Measurements from ENCODE around the gene CASTOR2.
"Not testable (repeated sequence)": the region's sequence is repeated elsewhere in the genome, so short reads cannot be mapped to it uniquely, and the experiment has no call there.

CASTOR2 gene

GRCh38 chr7:74994869-74995543, 30.5 kb downstream of the CASTOR2 start:
- not testable (repeated sequence) for DNase-seq (ENCODE audit: low read depth)

GRCh38 chr7:74996361-74996760, 31.9 kb downstream of the CASTOR2 start:
- not testable (repeated sequence) for DNase-seq (ENCODE audit: low read depth)

GRCh38 chr7:74997811-74998210, 33.3 kb downstream of the CASTOR2 start:
- DNase-seq (ENCODE audit: low read depth) = peak; percentile 4

GRCh38 chr7:75001356-75001755, 36.9 kb downstream of the CASTOR2 start:
- not testable (repeated sequence) for DNase-seq (ENCODE audit: low read depth)

DNA sequence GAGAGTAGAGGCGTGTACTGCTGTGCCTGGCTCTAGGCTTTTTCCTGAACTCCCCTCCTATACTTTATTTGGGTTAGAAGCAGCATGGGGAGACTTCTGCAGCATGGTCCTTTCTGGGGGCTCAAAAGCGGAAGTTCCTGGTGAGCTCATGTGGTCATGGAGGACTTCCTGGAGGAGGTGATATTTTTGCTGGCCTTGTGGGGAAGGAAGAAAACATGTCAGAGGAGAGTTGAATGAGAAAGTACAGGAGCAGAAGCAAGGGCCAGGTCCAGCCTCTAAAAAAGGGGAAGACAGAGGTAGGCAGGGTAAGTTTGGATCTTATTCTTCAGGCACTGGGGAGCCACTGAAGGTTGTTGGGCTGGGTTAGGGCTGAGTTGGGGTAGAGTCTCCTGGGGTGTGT, 45.5 kb downstream of the CASTOR2 start:
- DNase-seq (ENCODE audit: low read depth) = no peak

- no peak for DNase-seq (ENCODE audit: low read depth)
These were observed 53.3 kb downstream of the CASTOR2 start for GRCh38 chr7:75017832-75018231.

DNA sequence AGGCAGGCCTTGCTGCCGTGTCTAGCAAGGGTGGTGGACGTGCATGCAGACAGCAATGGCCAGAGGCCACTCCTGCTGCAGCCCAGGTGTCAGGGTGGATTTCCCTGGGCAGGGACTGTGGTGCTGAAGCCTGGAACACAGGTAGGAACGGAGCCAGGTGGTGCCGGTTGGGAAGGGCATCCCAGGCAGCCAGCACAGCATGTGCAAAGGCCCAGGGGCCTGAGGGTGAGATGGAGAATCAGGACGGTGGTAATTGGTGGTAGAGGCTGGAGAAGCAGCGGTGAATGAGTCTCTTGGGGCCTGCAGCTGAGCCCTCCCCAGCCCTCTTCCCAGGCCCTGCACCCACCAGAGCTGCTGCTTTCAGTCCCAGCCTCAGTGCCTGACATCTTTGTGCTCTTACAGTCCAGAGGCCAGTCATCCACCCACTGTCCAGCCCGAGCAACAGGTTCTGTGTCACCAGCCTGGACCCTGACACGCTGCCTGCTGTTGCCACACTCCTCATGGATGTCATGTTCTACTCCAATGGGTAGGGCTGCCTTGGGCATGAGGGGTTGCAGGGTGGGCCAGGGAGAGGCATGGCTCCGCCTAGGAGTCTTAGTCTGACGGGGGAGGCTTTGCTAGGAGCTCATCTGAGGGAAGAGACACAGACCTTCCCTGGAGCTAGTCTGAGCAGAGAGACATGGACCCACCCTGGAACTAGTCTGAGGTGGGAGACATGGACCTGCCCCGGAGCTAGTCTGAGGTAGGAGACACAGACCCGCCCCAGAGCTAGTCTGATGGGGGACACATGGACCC, 54.3 kb downstream of the CASTOR2 start:
- DNase-seq (ENCODE audit: low read depth) = no peak

- DNase-seq (ENCODE audit: low read depth) = no peak
These were observed 55.3 kb downstream of the CASTOR2 start for GRCh38 chr7:75019800-75020199.

- DNase-seq (ENCODE audit: low read depth) = no peak
These were observed 60.4 kb downstream of the CASTOR2 start for GRCh38 chr7:75024922-75025321.

- no peak for DNase-seq (ENCODE audit: low read depth)
These were observed 63.8 kb downstream of the CASTOR2 start for GRCh38 chr7:75028299-75028698.

GRCh38 chr7:75033064-75033463, 68.6 kb downstream of the CASTOR2 start:
- no peak for DNase-seq (ENCODE audit: low read depth)

GRCh38 chr7:75033826-75034225, 69.3 kb downstream of the CASTOR2 start:
- DNase-seq (ENCODE audit: low read depth) = no peak

- no peak for DNase-seq (ENCODE audit: low read depth)
These were observed 74.0 kb downstream of the CASTOR2 start for GRCh38 chr7:75038508-75038907.

DNA sequence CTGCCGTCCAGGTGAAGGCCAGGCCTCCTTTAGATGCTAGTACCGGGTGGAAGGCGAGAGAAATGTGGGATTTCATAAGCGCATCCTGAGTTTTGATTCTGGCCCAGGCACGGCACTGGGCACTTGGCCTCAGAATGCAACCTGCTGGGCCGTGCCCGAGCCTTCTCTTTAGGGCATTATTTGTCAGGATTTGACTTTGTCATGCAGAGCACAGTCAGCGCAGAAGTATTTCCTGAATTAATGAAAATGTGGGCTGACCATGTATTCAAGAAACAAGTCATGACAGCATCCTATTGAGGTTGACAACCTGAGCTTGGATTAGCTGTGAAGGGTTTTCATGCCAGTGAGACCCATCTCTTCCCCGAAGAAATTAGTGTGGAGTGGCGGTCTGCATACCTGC, 74.7 kb downstream of the CASTOR2 start:
- DNase-seq (ENCODE audit: low read depth) = no peak

DNA sequence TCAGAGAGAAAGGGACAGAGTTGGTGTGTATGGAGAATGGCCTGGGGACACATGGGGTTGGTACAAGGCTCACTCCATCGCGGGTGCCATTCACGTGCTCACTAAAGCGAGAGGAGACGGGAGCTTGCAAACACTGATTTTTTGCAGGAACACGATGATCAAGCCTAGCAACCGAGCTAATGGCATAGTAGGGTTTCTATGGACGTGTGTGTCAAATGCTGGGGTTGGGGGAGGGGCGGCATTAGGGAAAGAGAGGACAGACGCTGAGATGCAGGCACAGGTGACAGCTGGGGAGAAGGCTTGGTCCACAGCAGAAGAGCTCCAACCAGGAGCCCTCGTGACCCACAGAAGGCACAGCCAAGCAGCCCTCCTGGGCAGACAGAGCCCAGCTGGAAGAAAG, 75.2 kb downstream of the CASTOR2 start:
- no peak for DNase-seq (ENCODE audit: low read depth)

- no peak for DNase-seq (ENCODE audit: low read depth)
These were observed 76.0 kb downstream of the CASTOR2 start for GRCh38 chr7:75040512-75040911.

- DNase-seq (ENCODE audit: low read depth) = no peak
These were observed 77.8 kb downstream of the CASTOR2 start for GRCh38 chr7:75042286-75042685.

GRCh38 chr7:75042831-75043703, 78.6 kb downstream of the CASTOR2 start:
- no peak for DNase-seq (ENCODE audit: low read depth)

DNA sequence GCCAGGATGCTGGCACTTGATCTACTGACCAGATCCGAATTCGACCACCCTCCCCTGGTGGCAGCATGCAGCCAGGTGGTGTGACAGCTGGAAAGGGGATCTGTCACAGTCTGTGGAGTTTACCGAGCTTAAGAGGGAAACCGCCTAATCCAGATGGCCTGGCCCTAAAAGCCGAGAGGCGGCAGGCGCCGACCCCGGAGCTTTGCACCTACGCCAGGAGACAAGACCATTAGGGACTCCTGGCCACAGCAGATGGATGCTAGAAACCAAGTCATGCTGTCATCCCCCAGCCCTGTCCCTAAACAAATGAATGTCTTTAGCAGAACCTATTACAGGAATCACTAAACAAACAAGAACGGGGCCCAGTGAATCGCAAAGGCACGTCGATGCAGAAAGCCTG, 81.4 kb downstream of the CASTOR2 start:
- DNase-seq (ENCODE audit: low read depth) = no peak

GRCh38 chr7:75048435-75049379, 84.2 kb downstream of the CASTOR2 start:
- DNase-seq (ENCODE audit: low read depth) = no peak

GRCh38 chr7:75049817-75050216, 85.3 kb downstream of the CASTOR2 start:
- DNase-seq (ENCODE audit: low read depth) = no peak

Data from CMK (cell line).